IPS-NIHi11 (cell line): ENCODE data around the gene PHF8.

ENCODE experiments used
- DNase-seq: peaks from one replicate; pipeline ENCODE4 v3.0.0; 2012; ENCODE audit warnings: mixed read lengths, low spot score

The PHF8 gene

GRCh38 chrX:54012830-54013500, 31.3 kb downstream of the PHF8 start:
- DNase-seq, result no peak

DNA sequence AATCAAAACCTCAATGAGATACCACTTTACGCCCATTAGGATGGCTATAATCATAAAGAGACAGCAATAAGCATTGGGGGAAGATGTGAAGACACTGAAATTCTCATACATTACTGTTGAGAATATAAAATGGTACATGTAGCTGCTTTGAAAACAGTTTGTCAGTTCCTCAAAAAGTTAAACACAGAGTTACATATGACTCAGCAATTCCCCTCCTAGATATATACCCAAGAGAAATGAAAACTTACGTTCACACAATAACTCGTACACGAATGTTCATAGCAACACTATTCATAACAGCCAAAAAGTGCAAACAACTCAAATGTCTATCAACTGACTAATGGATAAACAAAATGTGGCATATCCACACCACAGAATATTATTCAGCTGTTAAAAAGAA, 36.6 kb downstream of the PHF8 start:
- DNase-seq, result no peak

- no peak for DNase-seq
These were observed 46.5 kb downstream of the PHF8 start for GRCh38 chrX:53997724-53998123.

DNA sequence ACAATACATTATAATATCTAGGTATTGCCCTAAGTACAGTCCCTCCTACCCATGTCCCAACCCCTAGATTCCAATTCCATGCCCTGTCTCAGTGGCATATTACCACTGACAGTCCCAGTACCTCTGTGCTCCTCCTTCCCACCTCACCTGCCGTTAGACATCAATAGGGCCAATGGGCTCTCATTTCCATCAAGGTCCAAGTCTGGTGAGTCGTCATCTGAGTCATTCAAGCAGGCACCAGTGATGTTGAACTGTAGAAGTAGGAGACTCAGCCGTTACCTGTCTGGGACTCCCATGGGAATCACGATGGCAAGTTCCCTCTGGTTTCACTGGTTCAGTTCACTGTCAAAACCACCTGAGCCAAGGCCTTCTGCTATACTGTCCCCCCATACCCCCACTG, 51.7 kb downstream of the PHF8 start:
- DNase-seq, result no peak

DNA sequence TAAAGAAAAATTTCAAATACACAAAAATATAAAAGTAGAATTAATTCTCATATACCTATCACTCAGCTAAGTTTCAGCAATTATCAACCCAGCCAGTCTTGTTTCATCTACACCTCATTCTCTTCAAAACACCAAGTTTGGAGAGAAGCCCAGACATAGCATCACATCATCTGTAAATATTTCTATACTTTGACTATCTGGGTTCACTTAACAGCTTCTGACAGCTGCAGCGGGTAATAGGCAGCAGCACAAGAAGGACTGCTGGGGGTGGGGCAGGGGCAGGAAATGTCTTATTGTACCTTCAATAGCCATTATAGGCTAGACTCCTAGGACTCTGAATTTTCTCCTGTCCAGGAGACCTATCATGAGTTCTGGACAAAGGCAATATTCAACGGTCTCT, 54.1 kb downstream of the PHF8 start:
- DNase-seq, result no peak

DNA sequence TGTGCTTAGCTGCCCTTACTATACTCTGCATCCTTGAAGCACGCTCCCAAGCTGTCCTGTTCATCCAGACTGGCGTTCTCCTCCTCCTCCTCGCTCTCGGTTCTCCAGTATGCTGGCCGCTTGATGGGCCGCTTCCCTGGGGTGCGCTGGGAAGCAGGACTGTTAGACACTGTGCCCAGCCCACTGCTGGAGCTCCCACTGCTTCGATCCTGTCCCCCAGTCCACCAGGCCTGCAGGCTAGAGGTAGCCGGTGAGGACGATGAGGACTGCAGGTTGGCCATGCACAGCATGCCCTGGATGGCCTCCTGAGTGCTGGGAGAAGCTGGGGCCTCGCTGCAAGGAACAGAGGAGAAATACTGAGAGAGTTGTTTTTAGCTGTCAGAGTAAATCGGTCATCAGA, 59.4 kb downstream of the PHF8 start:
- no peak for DNase-seq

DNA sequence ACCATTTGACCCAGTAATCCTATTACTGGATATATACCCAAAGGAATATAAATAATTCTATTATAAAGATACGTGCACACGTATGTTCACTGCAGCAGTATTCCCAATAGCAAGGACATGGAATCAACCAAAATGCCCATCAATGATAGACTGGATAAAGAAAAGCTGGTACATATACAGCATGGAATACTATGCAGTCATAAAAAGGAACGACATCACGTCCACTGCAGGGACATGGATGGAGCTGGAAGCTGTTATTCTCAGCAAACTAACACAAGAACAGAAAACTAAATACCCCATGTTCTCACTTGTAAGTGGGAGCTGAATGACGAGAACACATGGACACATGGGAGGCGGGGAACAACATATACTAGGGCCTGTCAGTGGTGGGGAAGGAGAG, 69.7 kb downstream of the PHF8 start:
- DNase-seq, result no peak

GRCh38 chrX:53969540-53969939, 74.7 kb downstream of the PHF8 start:
- no peak for DNase-seq

DNA sequence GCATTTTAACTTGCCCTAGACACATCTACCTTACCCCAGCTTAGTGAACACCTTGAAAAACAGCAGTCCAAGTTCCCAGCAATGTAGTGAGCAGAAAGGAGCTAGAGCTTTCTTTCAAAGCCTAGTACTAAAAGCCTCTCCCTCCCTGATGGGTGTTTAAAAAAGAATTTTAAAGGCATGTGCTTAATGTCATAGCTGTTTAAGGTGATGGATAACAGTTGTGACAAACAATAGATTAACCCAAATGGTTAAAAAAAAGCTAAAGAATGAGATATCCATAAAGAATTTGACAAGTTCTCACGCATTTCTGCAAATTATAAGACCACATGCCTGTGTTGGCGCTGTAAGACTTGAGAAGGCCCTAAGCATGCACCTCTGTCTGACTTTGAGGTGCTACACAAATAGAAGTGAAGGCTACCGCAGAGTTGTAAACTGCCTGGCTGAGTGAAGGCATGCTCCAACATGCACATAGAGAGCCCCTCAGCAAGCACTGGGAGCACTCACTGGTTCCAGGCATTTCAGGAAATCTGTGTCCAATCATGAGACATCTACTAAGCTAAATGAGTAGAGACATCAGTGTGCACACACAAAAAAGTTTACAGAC, 94.0 kb downstream of the PHF8 start:
- no peak for DNase-seq

DNA sequence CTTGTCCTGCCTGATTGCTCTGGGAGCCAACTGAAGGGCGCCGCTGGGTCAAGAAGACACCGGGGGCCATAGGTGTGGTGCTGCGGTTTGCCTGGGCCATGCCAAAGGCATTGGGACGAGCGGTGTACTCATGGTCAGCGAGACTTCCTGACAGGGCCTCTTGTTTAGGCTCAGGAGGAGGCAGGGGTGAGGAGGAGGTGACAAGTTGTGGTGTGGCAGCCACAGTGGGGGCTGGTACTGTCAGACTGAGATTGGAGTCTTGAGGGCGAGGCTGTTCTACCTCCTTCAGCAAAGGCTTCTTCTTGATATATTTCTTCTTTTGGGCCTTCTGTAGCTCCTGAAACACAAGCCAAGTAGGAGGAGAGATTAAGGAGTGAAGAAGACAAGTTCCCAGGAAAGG, 104.1 kb downstream of the PHF8 start:
- no peak for DNase-seq

DNA sequence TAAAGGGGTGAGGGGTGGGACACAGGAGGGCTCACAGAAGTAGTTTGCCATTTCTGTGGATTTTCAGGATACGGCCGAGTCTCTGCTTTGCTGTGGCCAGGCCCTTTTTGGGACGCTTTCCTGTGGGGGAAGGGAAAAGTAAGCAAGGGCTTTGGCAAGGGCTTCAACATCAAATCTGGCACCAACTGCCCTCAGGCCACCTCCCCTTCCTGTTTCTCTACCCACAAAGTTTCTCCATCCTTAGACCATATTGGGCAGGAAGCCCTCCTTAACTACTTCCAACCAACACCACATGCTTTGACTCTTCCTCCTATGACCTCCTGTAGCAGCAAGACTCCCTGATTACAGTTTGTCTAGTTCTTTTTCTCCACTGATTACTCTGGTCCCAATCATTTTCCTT, 105.1 kb downstream of the PHF8 start:
- DNase-seq, result no peak

DNA sequence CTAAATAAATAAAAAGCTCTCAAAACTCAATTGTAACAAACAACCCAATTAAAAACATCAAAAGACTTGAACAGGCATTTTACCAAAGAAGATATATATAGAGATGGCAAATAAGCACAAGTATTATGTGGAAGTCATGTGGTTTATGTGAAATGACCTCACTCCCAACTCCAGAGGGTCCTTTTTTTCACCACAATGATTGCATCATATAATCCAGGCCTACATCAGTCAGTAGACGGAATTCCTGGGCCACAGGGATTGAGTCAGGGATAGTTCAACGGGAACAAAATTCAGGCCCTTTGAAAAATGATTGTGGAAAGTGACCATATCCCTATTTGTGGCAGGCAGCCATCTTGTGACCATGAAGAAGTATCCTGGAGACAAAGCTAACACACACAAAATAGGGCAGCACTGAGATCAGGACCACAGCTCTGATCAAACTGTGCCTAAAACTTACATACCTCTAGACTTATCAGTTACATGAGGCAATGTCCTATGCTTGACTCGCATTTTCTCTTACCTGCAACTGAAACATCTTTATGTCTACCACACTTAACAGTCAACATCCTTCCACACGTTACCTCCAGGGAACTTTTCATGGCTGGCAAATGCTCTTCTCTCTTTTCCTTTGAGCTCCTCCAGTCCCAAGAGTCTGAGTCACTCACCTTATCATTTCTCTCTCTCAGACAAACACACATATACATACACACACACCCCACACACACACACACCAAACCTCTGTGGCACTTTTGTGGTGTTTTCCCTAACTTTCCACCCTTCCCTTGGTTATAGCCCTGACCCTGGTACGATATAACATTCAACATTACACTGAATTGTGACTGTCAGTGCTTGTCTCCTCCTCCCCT, 113.5 kb downstream of the PHF8 start:
- DNase-seq, result no peak

GRCh38 chrX:53926030-53926429, 118.2 kb downstream of the PHF8 start:
- no peak for DNase-seq

- DNase-seq, result no peak
These were observed 125.6 kb downstream of the PHF8 start for GRCh38 chrX:53918702-53919101.

GRCh38 chrX:53900623-53901022, 143.7 kb downstream of the PHF8 start:
- DNase-seq, result no peak

DNA sequence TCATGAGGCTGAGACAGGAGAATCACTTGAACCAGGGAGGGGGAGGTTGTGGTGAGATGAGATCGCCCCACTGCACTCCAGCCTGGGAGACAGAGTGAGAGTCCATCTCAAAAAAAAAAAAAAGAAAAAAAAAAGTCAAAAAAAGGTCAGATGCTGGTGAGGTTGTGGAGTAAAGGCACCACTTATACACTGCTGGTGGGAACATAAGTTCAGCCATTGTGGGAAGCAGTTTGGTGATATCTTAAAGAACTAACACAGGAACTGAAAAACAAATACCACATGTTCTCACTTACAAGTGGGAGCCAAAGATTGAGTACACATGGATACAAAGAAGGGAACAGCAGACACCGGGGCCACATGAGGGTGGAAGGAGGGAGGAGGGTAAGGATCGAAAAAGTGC, 149.0 kb downstream of the PHF8 start:
- no peak for DNase-seq
